Neural cell (in vitro differentiated cells): ENCODE measurements around the gene AKR7A2. TPM values are rescaled to one million over a fixed set of nuclear protein-coding genes. Genes with fewer than 3 reads are reported as not detected.

Experiments used
- H2AFZ ChIP-seq: fragments of 200-600, 300-800 bp; sonication (generic), shearing (Covaris generic); 2 replicates; pipeline ENCODE4 v1.6.0; 2014; ENCODE audit warnings: low read depth, mild to moderate bottlenecking, antibody characterized with exemption, low read length, moderate library complexity
- H3F3A ChIP-seq: fragments of 200-600 bp; shearing (Covaris generic); 2 replicates; pipeline ENCODE4 v1.6.1; 2016; ENCODE audit warnings: mild to moderate bottlenecking, moderate library complexity, mixed read lengths, antibody characterized with exemption, low read length; ENCODE audit not compliant: insufficient read depth, poor library complexity, severe bottlenecking
- H3K27ac ChIP-seq: fragments of 200-600, 300-800 bp; sonication (generic), shearing (Covaris generic); 2 replicates; pipeline ENCODE4 v1.5.1; 2014; ENCODE audit warnings: mild to moderate bottlenecking, low read length, moderate library complexity
- H3K27me3 ChIP-seq: fragments of 300-800, 200-600 bp; sonication (generic), shearing (Covaris generic); 2 replicates; pipeline ENCODE4 v1.6.0; 2014; ENCODE audit warnings: mild to moderate bottlenecking, low read depth, low read length, moderate library complexity; ENCODE audit not compliant: insufficient read depth
- H3K36me3 ChIP-seq: fragments of 300-800, 200-600 bp; sonication (generic), shearing (Covaris generic); 2 replicates; pipeline ENCODE4 v1.5.1; 2014; ENCODE audit warnings: mild to moderate bottlenecking, antibody characterized with exemption, low read length, moderate library complexity; ENCODE audit not compliant: insufficient read depth
- H3K4me2 ChIP-seq: fragments of 300-800, 200-600 bp; sonication (generic), shearing (Covaris generic); 2 replicates; pipeline ENCODE4 v1.6.0; 2014; ENCODE audit warnings: mild to moderate bottlenecking, low read length
- H3K4me3 ChIP-seq: fragments of 300-800, 200-600 bp; sonication (generic), shearing (Covaris generic); 2 replicates; pipeline ENCODE4 v1.5.1; 2014; ENCODE audit warnings: mild to moderate bottlenecking, low read length, moderate library complexity
- H3K79me2 ChIP-seq: fragments of 200-600 bp; shearing (Covaris generic); replicated peaks from 2 replicates; pipeline ENCODE4 v1.6.0; 2014; ENCODE audit warnings: mild to moderate bottlenecking, low read length, moderate library complexity; ENCODE audit not compliant: insufficient read depth
- H3K9ac ChIP-seq: fragments of 300-800, 200-600 bp; sonication (generic), shearing (Covaris generic); 2 replicates; pipeline ENCODE4 v1.6.1; 2016; ENCODE audit warnings: mild to moderate bottlenecking, low read length, mixed read lengths
- H3K9me2 ChIP-seq: fragments of 200-600 bp; shearing (Covaris generic); 2 replicates; pipeline ENCODE4 v1.6.1; 2016; ENCODE audit warnings: mild to moderate bottlenecking, low read length, mixed read lengths; ENCODE audit not compliant: insufficient read depth
- H3K9me3 ChIP-seq: fragments of 200-600, 300-800 bp; sonication (generic), shearing (Covaris generic); 2 replicates; pipeline ENCODE4 v1.6.1; 2016; ENCODE audit warnings: mild to moderate bottlenecking, mixed run types, low read length, moderate library complexity, mixed read lengths
- H4K20me1 ChIP-seq: fragments of 200-600 bp; shearing (Covaris generic); 2 replicates; pipeline ENCODE4 v1.6.1; 2016; ENCODE audit warnings: mild to moderate bottlenecking, mixed run types; ENCODE audit not compliant: insufficient read depth
- EP300 ChIP-seq: fragments of 450-650 bp; conservative IDR thresholded peaks from 2 replicates; pipeline ENCODE4 v1.6.1; 2014; ENCODE audit warnings: antibody characterized with exemption, mild to moderate bottlenecking, moderate library complexity; ENCODE audit not compliant: poor library complexity, severe bottlenecking
- EZH2 ChIP-seq: fragments of 200-600, 300-800 bp; shearing (Covaris generic), sonication (generic); IDR thresholded peaks from 2 replicates; pipeline ENCODE4 v1.6.1; 2014; ENCODE audit warnings: antibody characterized with exemption, low read length, borderline replicate concordance, mild to moderate bottlenecking; ENCODE audit not compliant: insufficient read depth, poor library complexity, severe bottlenecking
- MXI1 ChIP-seq: fragments of 450-650 bp; conservative IDR thresholded peaks from 2 replicates; pipeline ENCODE4 v1.6.1; 2014; ENCODE audit warnings: antibody characterized with exemption, mild to moderate bottlenecking; ENCODE audit not compliant: poor library complexity, severe bottlenecking
- POLR2AphosphoS5 ChIP-seq: IDR thresholded peaks from 2 replicates; pipeline ENCODE4 v1.6.1; 2012
- RAD21 ChIP-seq: fragments of 450-650 bp; conservative IDR thresholded peaks from 2 replicates; pipeline ENCODE4 v1.6.1; 2014; ENCODE audit warnings: antibody characterized with exemption, mild to moderate bottlenecking, moderate library complexity
- SMC3 ChIP-seq: fragments of 450-650 bp; conservative IDR thresholded peaks from 2 replicates; pipeline ENCODE4 v1.6.1; 2014; ENCODE audit warnings: antibody characterized with exemption, mild to moderate bottlenecking, moderate library complexity; ENCODE audit not compliant: poor library complexity
- TAF1 ChIP-seq: IDR thresholded peaks from 2 replicates; pipeline ENCODE4 v1.6.1; 2012; ENCODE audit warnings: low read depth
- polyA minus RNA-seq: library from RNA; depleted of rRNA, polyadenylated mRNA; stranded (reverse); fragments of >200 nt; gene quantifications from 2 replicates; pipeline ENCODE4 v1.2.3, GENCODE V29; 2014
- polyA plus RNA-seq: library from polyadenylated mRNA; depleted of rRNA; stranded (reverse); fragments of >200 nt; gene quantifications from 2 replicates; pipeline ENCODE4 v1.2.3, GENCODE V29; 2014
- TF ChIP-seq, protein P1 (sequence below): IDR thresholded peaks from 2 replicates; pipeline ENCODE4 v1.6.1; 2012; ENCODE audit warnings: borderline replicate concordance
- TF ChIP-seq, protein P2 (sequence below): fragments of 450-650 bp; IDR thresholded peaks from 2 replicates; pipeline ENCODE4 v1.5.1; 2014; ENCODE audit warnings: antibody characterized with exemption, mild to moderate bottlenecking, moderate library complexity; ENCODE audit not compliant: poor library complexity, severe bottlenecking

AKR7A2 gene
- polyA plus RNA-seq (50.6 and 61.7 TPM in 2 replicates), polyA minus RNA-seq (39.6 and 50.9 TPM in 2 replicates)

GRCh38 chr1:19311931-19312781 lies at the start of gene AKR7A2, which contains the start of gene SLC66A1:
Gene AKR7A2 (minus strand): TSS chr1:19312144. CDS start chr1:19312124, 20 bp downstream.
Gene SLC66A1 (plus strand): TSS chr1:19312326. CDS start chr1:19317678, 5,352 bp downstream.
- TF ChIP-seq EZH2 (no peak), MXI1 (peak; percentile 81), SMC3 (peak; percentile 34), EP300 (no peak), TAF1 (no peak), POLR2AphosphoS5 (peak; percentile 80), RAD21 (no peak)
- TF ChIP-seq, protein P1, sequence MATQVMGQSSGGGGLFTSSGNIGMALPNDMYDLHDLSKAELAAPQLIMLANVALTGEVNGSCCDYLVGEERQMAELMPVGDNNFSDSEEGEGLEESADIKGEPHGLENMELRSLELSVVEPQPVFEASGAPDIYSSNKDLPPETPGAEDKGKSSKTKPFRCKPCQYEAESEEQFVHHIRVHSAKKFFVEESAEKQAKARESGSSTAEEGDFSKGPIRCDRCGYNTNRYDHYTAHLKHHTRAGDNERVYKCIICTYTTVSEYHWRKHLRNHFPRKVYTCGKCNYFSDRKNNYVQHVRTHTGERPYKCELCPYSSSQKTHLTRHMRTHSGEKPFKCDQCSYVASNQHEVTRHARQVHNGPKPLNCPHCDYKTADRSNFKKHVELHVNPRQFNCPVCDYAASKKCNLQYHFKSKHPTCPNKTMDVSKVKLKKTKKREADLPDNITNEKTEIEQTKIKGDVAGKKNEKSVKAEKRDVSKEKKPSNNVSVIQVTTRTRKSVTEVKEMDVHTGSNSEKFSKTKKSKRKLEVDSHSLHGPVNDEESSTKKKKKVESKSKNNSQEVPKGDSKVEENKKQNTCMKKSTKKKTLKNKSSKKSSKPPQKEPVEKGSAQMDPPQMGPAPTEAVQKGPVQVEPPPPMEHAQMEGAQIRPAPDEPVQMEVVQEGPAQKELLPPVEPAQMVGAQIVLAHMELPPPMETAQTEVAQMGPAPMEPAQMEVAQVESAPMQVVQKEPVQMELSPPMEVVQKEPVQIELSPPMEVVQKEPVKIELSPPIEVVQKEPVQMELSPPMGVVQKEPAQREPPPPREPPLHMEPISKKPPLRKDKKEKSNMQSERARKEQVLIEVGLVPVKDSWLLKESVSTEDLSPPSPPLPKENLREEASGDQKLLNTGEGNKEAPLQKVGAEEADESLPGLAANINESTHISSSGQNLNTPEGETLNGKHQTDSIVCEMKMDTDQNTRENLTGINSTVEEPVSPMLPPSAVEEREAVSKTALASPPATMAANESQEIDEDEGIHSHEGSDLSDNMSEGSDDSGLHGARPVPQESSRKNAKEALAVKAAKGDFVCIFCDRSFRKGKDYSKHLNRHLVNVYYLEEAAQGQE = peak; percentile 37
- TF ChIP-seq, protein P2, sequence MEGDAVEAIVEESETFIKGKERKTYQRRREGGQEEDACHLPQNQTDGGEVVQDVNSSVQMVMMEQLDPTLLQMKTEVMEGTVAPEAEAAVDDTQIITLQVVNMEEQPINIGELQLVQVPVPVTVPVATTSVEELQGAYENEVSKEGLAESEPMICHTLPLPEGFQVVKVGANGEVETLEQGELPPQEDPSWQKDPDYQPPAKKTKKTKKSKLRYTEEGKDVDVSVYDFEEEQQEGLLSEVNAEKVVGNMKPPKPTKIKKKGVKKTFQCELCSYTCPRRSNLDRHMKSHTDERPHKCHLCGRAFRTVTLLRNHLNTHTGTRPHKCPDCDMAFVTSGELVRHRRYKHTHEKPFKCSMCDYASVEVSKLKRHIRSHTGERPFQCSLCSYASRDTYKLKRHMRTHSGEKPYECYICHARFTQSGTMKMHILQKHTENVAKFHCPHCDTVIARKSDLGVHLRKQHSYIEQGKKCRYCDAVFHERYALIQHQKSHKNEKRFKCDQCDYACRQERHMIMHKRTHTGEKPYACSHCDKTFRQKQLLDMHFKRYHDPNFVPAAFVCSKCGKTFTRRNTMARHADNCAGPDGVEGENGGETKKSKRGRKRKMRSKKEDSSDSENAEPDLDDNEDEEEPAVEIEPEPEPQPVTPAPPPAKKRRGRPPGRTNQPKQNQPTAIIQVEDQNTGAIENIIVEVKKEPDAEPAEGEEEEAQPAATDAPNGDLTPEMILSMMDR = no peak
- Histone ChIP-seq H3K9me2 (no peaks in the 10 kb centered on the region), H3K9me3 (no peaks in the 10 kb centered on the region), H3K9ac (peak within 1 kb of the TSS; percentile 90), H3K27ac (peak within 1 kb of the TSS; percentile 47), H2AFZ (peak within 1 kb of the TSS; percentile 40), H3K27me3 (no peaks in the 10 kb centered on the region), H3K36me3 (no peaks in the 10 kb centered on the region), H3K79me2 (peaks cover 12% of the 10 kb centered on the region), H3K4me2 (peak within 1 kb of the TSS; percentile 88), H4K20me1 (no peaks in the 10 kb centered on the region), H3K4me3 (peak within 1 kb of the TSS; percentile 98), H3F3A (no peaks in the 10 kb centered on the region)

- no peaks in the 10 kb centered on the region for H4K20me1 ChIP-seq
- no peak overlapping the region for H3K9ac ChIP-seq
- no peak overlapping the region for H3K27ac ChIP-seq
- no peak overlapping the region for H3K4me2 ChIP-seq
- no peak for TF ChIP-seq RAD21
- no peak for TF ChIP-seq POLR2AphosphoS5
- TF ChIP-seq MXI1 = no peak
- TF ChIP-seq SMC3 = no peak
- TF ChIP-seq EZH2 = no peak
- TF ChIP-seq, protein P2 = no peak
- TF ChIP-seq, protein P1 = no peak
- no peak for TF ChIP-seq TAF1
- TF ChIP-seq EP300 = no peak
- H3F3A ChIP-seq = no peaks in the 10 kb centered on the region
- H3K36me3 ChIP-seq = no peaks in the 10 kb centered on the region
- no peak overlapping the region for H3K4me3 ChIP-seq
- no peaks in the 10 kb centered on the region for H3K79me2 ChIP-seq
- no peaks in the 10 kb centered on the region for H3K9me3 ChIP-seq
- no peaks in the 10 kb centered on the region for H3K9me2 ChIP-seq
- H2AFZ ChIP-seq = no peak overlapping the region
- H3K27me3 ChIP-seq = no peaks in the 10 kb centered on the region
These were observed 49.1 kb upstream of the AKR7A2 start for GRCh38 chr1:19360843-19361610.
